ENCODE data around the gene NFIB. TPM values are rescaled to one million over a fixed set of nuclear protein-coding genes. Genes with fewer than 3 reads are reported as not detected.

Gene NFIB
- total and polyA plus RNA-seq, 10 of the 15 experiments (the other 5 are each of a cell fraction or from before 2014, with no cell fraction given) = under 0.01 to 0.19 (median 0.05) TPM; not detected in 3

DNA sequence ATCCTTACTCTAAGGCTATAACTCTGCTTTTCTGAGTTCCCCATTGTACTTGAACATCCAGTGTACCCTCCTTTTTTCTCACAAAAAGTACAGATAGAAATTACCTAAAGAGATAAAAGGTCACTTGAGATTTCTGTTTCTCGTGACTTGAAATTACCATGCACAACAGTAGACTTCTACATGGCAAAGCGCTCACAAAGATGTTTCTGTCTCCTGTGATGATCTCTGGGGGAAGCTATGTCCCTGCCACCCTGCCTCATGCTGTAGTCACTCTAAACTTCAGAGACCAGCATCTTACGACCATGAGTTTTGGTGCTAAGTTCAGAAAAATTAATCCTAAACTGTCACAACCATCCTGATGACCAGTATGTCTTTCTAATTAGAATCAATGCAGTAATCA lies 36.2 kb downstream of the NFIB start:
- intact Hi-C loops (cut with micrococcal nuclease; ENCODE audit: unreplicated experiment) = no loop called here
- DNase-seq (ENCODE audit: low read depth, low spot score) (no peak), ATAC-seq (no peak), FAIRE-seq (no peak)
- in situ Hi-C loops (cut with MboI) = no loop called here
- WGBS (ENCODE audit: insufficient coverage, insufficient replicate concordance, low lambda C conversion rate, missing lambda C conversion rate) = 25% methylated on average over 3 of the region's 3 CpGs
- Histone ChIP-seq H2AFZ (ENCODE audit: control insufficient read depth, low read depth, low read length) (no peak overlapping the region), H3K4me2 (ENCODE audit: control insufficient read depth, insufficient read depth) (no peak overlapping the region), H3K4me1 (ENCODE audit: control insufficient read depth, insufficient read depth, low read length) (no peaks in the 10 kb centered on the region), H3K36me3 (ENCODE audit: control insufficient read depth in 2 of 2, insufficient read depth in 2 of 2, low read length in 1 of 2) (no peaks in the 10 kb centered on the region), H3K9ac (ENCODE audit: control insufficient read depth, insufficient read depth, low read length) (no peak overlapping the region), H3K27me3 (replicated peaks in 1 of 2; ENCODE audit: control insufficient read depth in 2 of 2, insufficient read depth in 2 of 2, low read length in 1 of 2) (no peaks in the 10 kb centered on the region), H3K9me3 (replicated peaks; ENCODE audit: control insufficient read depth, insufficient read depth, low read length) (no peaks in the 10 kb centered on the region), H4K20me1 (ENCODE audit: control insufficient read depth, insufficient read depth) (no peaks in the 10 kb centered on the region), H3K79me2 (ENCODE audit: control insufficient read depth, insufficient read depth, low read length) (no peaks in the 10 kb centered on the region), H3K4me3 (no peak overlapping the region), H3K27ac (ENCODE audit: control insufficient read depth, insufficient read depth) (no peak overlapping the region)
- no peak for TF ChIP-seq IRF3 (IDR thresholded peaks at IDR 0.05)
- TF ChIP-seq MEF2A (IDR thresholded peaks at IDR 0.05; ENCODE audit: insufficient read depth, low read depth, low read length) = no peak
- TF ChIP-seq ZBED1 (IDR thresholded peaks at IDR 0.05; ENCODE audit: borderline replicate concordance) = no peak
- TF ChIP-seq BCLAF1 (IDR thresholded peaks at IDR 0.05) = no peak
- TF ChIP-seq KDM1A (IDR thresholded peaks at IDR 0.05; ENCODE audit: borderline replicate concordance) = no peak
- TF ChIP-seq EGR1 (IDR thresholded peaks at IDR 0.05; ENCODE audit: borderline replicate concordance in 1 of 2, low read depth in 2 of 2, low read length in 2 of 2) = no peak
- no peak for TF ChIP-seq TBL1XR1 (IDR thresholded peaks at IDR 0.05; ENCODE audit: low read depth, low read length)
- ChIA-PET SMC1A (ENCODE audit: uncharacterized antibody, unreplicated experiment) (interaction anchor here (0.5 kb wide), 1 partner anchor 70 kb away, joined by 5 read pairs; no protein-coding TSS in a partner anchor), CTCF (interaction anchor here (0.6 to 1.2 kb wide), 3 partner anchors 12 to 46 kb away, joined by 3 read pairs; no protein-coding TSS in a partner anchor), POLR2A (no interaction called here), RAD21 (ENCODE audit: unreplicated experiment) (no interaction called here)
- no TSS peak for BruUV-seq (replicated peaks)

Data from GM12878 (cell line).